OCI-LY3 (cell line): ENCODE data around the gene NUB1.

Experiments
- H2AFZ ChIP-seq: fragments of 200-600, 300-600 bp; shearing (Covaris generic); 2 replicates; pipeline ENCODE4 v1.6.0; 2014; ENCODE audit warnings: antibody characterized with exemption, low read depth, low read length
- H3K27ac ChIP-seq: fragments of 200-600, 300-600 bp; sonication (generic); 2 replicates; pipeline ENCODE4 v1.5.1; 2014; ENCODE audit warnings: mild to moderate bottlenecking, low read length, moderate library complexity, mixed read lengths
- H3K27me3 ChIP-seq: fragments of 200-600, 300-600 bp; sonication (generic); 2 replicates; pipeline ENCODE4 v1.6.1; 2014; ENCODE audit warnings: low read depth, low read length, mixed read lengths
- H3K36me3 ChIP-seq: fragments of 200-600, 300-600 bp; sonication (generic); replicated peaks from 2 replicates; pipeline ENCODE3; 2014; ENCODE audit warnings: low read depth, low read length, mixed read lengths
- H3K4me1 ChIP-seq: fragments of 300-600, 200-600 bp; sonication (generic); 2 replicates; pipeline ENCODE4 v1.6.1; 2014; ENCODE audit warnings: low read length, mixed read lengths
- H3K4me2 ChIP-seq: fragments of 200-600, 300-600 bp; sonication (generic); 2 replicates; pipeline ENCODE4 v1.6.1; 2014; ENCODE audit warnings: low read length, mixed read lengths
- H3K4me3 ChIP-seq: fragments of 300-600, 200-600 bp; sonication (generic); 2 replicates; pipeline ENCODE4 v1.5.1; 2014; ENCODE audit warnings: antibody characterized with exemption, mild to moderate bottlenecking, low read length, moderate library complexity
- H3K79me2 ChIP-seq: fragments of 300-600, 200-600 bp; shearing (Covaris generic); 2 replicates; pipeline ENCODE4 v1.6.1; 2014; ENCODE audit warnings: mild to moderate bottlenecking, low read length, mixed read lengths
- H3K9ac ChIP-seq: fragments of 300-600, 200-600 bp; shearing (Covaris generic); 2 replicates; pipeline ENCODE4 v1.6.0; 2014; ENCODE audit warnings: mild to moderate bottlenecking, low read length, moderate library complexity
- H3K9me3 ChIP-seq: fragments of 200-600, 300-600 bp; shearing (Covaris generic); 2 replicates; pipeline ENCODE4 v1.6.1; 2014; ENCODE audit warnings: low read length, mixed read lengths; ENCODE audit not compliant: insufficient read depth
- H4K20me1 ChIP-seq: fragments of 200-600, 300-600 bp; sonication (generic); 2 replicates; pipeline ENCODE4 v1.6.1; 2016; ENCODE audit warnings: low read length, mixed read lengths; ENCODE audit not compliant: insufficient read depth
- CTCF ChIP-seq: fragments of 200-600, 300-600 bp; sonication (generic); IDR thresholded peaks from 2 replicates; pipeline ENCODE4 v1.5.1; 2014; ENCODE audit warnings: antibody characterized with exemption, low read length, low read depth
- EZH2phosphoT487 ChIP-seq: fragments of 200-600 bp; shearing (Covaris generic); IDR thresholded peaks from 2 replicates; pipeline ENCODE4 v1.6.1; 2018; ENCODE audit warnings: antibody characterized with exemption, mixed run types, low read depth

NUB1 gene

GRCh38 chr7:151366880-151367222 is 25.2 kb downstream of the NUB1 start:
- H3K9me3 ChIP-seq: no peaks in the 10 kb centered on the region
- no peak overlapping the region for H3K4me2 ChIP-seq
- H3K27ac ChIP-seq: no peak overlapping the region
- no peaks in the 10 kb centered on the region for H3K79me2 ChIP-seq
- no peaks in the 10 kb centered on the region for H3K27me3 ChIP-seq
- no peaks in the 10 kb centered on the region for H4K20me1 ChIP-seq
- TF ChIP-seq CTCF: no peak
- TF ChIP-seq EZH2phosphoT487: no peak
- H3K4me3 ChIP-seq: no peak overlapping the region
- no peak overlapping the region for H2AFZ ChIP-seq
- no peak overlapping the region for H3K9ac ChIP-seq
- peaks cover 17% of the 10 kb centered on the region for H3K36me3 ChIP-seq
- H3K4me1 ChIP-seq: peaks cover 2% of the 10 kb centered on the region; the same call in 1 of the 2 replicates

- no peak overlapping the region for H3K4me2 ChIP-seq
- no peak overlapping the region for H3K4me3 ChIP-seq
- H3K36me3 ChIP-seq: peaks cover 13% of the 10 kb centered on the region
- TF ChIP-seq EZH2phosphoT487 (no peak), CTCF (no peak)
- no peaks in the 10 kb centered on the region for H3K79me2 ChIP-seq
- H3K27me3 ChIP-seq: no peaks in the 10 kb centered on the region
- no peak overlapping the region for H3K27ac ChIP-seq
- H2AFZ ChIP-seq: no peak overlapping the region
- H3K9ac ChIP-seq: no peak overlapping the region
- H4K20me1 ChIP-seq: no peaks in the 10 kb centered on the region
- H3K4me1 ChIP-seq: peaks cover 2% of the 10 kb centered on the region; the same call in 1 of the 2 replicates
- H3K9me3 ChIP-seq: no peaks in the 10 kb centered on the region
Observed at GRCh38 chr7:151367284-151367683, 25.7 kb downstream of the NUB1 start.

- no peak overlapping the region for H3K4me2 ChIP-seq
- H3K9ac ChIP-seq: no peak overlapping the region
- H3K36me3 ChIP-seq: peaks cover 4% of the 10 kb centered on the region
- no peak for TF ChIP-seq EZH2phosphoT487
- peak; percentile 88 for TF ChIP-seq CTCF
- H3K9me3 ChIP-seq: no peaks in the 10 kb centered on the region
- H3K4me3 ChIP-seq: no peak overlapping the region
- peaks cover 2% of the 10 kb centered on the region; the same call in 1 of the 2 replicates for H3K4me1 ChIP-seq
- no peaks in the 10 kb centered on the region for H3K27me3 ChIP-seq
- no peaks in the 10 kb centered on the region for H3K79me2 ChIP-seq
- H2AFZ ChIP-seq: no peak overlapping the region
- no peaks in the 10 kb centered on the region for H4K20me1 ChIP-seq
- H3K27ac ChIP-seq: no peak overlapping the region
Observed at GRCh38 chr7:151368136-151368571, 26.5 kb downstream of the NUB1 start.

- no peaks in the 10 kb centered on the region for H3K36me3 ChIP-seq
- TF ChIP-seq EZH2phosphoT487 (no peak), CTCF (no peak)
Observed at GRCh38 chr7:151371266-151371665, 29.7 kb downstream of the NUB1 start.

More at GRCh38 chr7:151371266-151371665, 29.7 kb downstream of the NUB1 start:
- Histone ChIP-seq H3K9me3 (no peaks in the 10 kb centered on the region), H3K27me3 (no peaks in the 10 kb centered on the region), H2AFZ (no peak overlapping the region), H3K79me2 (no peaks in the 10 kb centered on the region), H3K4me2 (no peak overlapping the region), H3K27ac (no peak overlapping the region), H3K4me1 (peaks cover 2% of the 10 kb centered on the region; the same call in 1 of the 2 replicates), H3K4me3 (no peak overlapping the region), H4K20me1 (no peaks in the 10 kb centered on the region; the same call in 1 of the 2 replicates), H3K9ac (no peak overlapping the region)
